Fibroblast of skin of left biceps (primary cell): ENCODE measurements around the gene WDR43.

Experiments
- DNase-seq, 2 experiments: peaks; one replicate each; pipeline ENCODE4 v3.0.0-alpha.2; 2013; ENCODE audit warnings: low read depth in 2 of 2

Gene WDR43, protein sequence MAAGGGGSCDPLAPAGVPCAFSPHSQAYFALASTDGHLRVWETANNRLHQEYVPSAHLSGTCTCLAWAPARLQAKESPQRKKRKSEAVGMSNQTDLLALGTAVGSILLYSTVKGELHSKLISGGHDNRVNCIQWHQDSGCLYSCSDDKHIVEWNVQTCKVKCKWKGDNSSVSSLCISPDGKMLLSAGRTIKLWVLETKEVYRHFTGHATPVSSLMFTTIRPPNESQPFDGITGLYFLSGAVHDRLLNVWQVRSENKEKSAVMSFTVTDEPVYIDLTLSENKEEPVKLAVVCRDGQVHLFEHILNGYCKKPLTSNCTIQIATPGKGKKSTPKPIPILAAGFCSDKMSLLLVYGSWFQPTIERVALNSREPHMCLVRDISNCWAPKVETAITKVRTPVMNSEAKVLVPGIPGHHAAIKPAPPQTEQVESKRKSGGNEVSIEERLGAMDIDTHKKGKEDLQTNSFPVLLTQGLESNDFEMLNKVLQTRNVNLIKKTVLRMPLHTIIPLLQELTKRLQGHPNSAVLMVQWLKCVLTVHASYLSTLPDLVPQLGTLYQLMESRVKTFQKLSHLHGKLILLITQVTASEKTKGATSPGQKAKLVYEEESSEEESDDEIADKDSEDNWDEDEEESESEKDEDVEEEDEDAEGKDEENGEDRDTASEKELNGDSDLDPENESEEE

DNA sequence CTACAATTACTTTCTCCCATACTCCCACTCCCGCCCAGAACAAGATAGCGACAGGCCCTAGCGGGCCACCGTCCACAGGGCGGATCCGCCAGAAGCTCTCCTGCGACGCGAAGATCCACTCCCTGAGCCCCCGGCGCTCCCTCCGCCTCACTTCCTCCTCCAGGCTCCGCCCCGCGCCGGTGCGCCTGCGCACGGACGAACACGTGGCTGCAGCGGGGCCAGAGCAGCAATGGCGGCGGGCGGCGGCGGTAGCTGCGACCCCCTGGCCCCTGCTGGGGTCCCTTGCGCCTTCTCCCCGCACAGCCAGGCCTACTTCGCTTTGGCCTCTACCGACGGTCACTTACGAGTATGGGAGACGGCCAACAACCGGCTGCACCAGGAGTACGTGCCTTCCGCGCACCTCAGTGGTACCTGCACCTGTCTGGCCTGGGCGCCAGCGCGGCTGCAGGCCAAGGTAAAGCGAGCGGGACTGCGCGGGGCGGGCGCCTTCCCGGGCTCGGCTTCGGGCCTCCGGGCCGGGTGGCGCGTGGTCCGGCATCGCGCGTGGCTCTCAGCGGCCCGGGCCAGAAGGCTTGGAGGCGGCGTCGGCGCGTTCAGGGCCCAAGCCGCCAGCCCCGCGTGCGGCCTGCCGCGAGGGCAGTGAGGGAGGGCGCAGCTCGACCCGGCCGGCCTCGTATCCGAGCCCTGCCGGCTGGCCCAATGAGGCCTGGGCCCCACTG, at the start of gene WDR43:
WDR43 (plus strand) TSS at position 198 of the 719 bp plus-strand sequence; CDS start at position 230, 32 bp downstream.
- DNase-seq = peak; percentile 97 to 98

DNA sequence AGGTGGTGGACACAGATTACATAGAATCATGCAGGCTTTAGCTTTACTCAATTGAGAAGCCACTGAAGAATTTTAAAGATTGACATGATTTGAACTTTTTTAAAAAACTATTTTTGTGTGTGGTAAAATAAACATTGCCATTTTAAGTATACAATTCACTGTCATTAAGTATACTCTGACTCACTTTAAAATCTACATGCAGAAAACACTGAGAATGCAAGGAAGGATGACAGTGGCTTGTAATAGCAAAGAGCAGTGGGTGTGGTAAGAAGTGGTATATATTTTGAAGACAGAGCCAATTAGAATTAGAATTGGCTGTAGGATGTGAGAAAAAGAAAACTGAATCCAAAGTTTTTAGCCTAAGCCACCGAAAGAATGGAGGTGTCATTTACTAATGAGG, 39.3 kb upstream of the WDR43 start:
- no peak for DNase-seq

DNA sequence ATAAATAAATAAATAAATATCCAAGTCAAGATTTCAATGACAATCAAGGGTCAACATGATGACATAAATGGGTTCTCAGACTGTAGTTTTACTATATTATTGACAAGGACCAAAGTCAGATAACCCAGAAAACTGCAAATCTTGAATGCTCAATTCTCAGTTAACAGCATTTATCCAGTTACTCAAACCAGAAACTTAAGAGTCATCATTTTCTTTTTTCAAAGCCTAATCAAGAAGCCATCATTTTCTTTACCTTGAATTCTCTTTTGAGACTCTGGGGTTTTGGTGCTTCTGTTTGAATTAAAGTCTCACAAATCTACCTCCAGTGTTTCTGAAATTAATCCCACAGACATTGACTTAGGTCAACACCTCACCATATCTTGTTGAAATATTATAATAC, 38.5 kb upstream of the WDR43 start:
- no peak for DNase-seq

DNA sequence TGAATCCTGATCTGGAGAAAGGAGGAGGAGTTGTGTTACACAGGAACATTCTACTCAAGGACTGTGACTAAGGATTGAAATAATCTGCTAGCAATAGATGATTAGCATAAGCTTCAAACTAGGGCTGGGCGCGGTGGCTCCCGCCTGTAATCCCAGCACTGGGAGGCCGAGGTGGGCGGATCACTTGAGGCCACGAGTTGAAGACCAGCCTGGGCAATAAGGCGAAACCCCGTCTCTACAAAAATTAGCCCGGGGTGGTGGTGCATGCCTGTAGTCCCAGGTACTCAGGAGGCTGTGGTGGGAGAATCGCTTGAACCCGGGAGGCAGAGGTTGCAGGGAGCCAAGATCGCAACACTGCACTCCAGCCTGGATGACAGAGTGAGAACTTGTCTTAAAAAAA, 25.9 kb upstream of the WDR43 start:
- DNase-seq = no peak

DNA sequence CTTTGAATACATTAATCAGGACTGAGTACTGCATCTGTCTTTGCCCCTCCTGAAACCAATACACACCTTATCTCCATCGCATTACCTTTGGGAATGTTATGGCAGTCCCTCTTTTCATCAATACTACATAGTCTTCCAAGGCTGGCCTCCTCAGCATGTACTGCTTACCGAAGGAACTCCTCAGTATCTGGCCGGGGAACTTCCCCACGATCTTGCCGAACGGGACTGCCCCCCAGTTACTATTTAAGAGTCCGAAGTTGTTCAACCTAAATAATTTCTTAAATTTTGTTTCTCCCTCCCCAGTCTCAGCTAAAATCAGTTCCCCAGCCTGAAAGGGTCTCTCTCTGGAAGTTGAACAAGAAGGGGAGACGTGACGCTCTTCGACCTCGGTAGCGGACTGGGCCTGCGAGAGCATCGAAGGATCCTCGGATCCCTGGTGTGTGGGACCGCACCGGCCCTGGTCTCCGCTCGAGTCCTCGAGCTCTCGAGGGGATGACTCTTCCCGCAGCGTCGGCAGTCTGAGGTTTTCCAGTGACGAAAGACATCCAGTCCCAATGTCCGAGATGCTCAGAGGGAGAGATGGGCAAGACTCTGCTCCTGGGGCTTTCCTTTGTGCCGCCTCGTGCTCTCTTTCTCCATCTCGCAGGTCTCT, 24.8 kb upstream of the WDR43 start:
- DNase-seq = peak in 1 of 2 experiments; percentile 1

DNA sequence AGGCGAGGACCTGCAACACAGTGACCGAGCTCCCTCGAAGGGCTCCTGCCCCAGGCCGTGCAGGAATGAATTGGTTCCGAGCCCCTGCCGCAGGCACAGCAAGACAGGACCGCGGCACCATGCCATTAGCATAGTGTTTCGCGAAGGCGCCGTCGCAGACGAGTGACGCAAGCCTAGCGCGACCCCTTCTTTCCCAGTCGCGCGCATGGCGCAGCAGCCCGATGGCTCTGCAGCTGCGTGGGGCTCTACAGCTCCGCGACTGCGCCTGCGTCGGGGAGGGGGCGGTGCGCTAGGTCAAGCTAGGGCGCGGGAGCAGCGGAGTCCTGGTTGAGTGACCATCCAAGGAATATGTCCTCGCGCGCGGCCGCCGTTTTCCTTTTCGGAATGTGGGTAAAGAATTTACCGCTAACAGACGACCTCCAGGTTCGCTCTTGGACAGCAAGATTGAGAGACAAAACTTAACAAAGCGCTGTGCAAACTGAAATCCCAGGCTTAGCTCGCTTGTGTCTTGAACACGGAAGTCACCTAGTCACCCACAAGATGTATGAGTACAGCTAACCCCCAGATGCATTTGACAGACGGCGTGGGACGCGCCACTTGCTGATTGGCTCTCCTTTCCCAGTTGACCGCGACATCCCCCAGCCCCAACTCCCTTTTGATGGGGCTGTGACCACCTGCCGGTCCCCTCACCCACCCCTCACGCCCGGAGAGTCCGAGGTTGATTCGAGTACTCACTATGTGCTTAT, 24.1 kb upstream of the WDR43 start, which contains the start of gene TRMT61B:
TRMT61B (minus strand) TSS at position 164 of the 746 bp plus-strand sequence; CDS start at position 132, 32 bp downstream.
- peak; percentile 76 to 86 for DNase-seq

DNA sequence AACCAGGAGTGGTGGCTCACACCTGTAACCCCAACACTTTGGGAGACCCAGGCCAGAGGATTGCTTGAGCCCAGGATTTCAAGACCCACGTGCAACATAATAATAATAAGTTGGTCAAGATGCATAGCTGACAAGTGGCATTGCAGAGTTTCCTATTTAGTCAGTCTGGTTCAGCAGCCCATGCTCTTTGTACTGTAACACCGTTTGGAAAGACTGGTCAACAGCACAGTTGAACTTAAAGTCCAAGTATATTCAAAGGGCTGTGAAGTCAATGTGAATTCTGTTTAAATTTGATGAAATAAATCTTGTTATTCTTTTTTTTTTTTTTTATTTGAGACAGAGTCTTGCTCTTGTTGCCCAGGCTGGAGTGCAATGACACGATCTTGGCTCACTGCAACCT, 22.8 kb upstream of the WDR43 start:
- DNase-seq = no peak

DNA sequence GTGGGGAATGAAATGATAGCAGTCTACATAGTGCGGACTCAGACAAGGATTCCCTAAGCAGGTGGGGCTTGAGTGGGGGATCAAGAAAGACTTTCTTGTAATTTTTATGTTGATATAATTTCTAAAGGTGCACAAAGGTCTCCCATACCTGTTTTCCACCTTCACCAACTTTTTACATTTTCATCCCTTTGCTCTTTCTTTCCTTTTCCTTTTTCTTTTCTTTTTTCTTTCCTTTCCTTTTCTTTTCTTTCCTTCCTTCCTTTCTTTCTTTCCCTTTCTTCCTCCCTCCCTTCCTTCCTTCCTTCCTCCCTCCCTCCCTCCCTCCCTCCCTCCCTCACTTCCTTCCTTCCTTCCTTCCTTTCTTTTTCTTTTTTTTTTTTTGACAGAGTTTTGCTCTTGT, 14.3 kb upstream of the WDR43 start:
- DNase-seq = no peak

DNA sequence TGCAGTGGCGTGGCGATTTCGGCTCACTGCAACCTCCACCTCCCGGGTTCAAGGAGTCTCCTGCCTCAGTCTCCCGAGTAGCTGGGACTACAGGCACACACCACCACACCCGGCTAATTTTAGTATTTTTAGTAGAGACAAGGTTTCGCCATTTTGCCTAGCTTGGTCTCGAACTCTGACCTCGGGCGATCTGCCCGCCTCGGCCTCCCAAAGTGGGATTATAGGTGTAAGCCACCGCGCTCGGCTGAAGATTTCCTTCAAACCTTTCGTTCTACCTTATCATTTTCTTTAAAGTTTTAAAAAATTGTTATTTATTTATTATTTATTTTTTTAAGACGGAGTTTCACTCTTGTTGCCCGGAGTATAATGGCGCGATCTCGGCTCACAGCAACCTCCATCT, 979 bp upstream of the WDR43 start:
- no peak for DNase-seq

DNA sequence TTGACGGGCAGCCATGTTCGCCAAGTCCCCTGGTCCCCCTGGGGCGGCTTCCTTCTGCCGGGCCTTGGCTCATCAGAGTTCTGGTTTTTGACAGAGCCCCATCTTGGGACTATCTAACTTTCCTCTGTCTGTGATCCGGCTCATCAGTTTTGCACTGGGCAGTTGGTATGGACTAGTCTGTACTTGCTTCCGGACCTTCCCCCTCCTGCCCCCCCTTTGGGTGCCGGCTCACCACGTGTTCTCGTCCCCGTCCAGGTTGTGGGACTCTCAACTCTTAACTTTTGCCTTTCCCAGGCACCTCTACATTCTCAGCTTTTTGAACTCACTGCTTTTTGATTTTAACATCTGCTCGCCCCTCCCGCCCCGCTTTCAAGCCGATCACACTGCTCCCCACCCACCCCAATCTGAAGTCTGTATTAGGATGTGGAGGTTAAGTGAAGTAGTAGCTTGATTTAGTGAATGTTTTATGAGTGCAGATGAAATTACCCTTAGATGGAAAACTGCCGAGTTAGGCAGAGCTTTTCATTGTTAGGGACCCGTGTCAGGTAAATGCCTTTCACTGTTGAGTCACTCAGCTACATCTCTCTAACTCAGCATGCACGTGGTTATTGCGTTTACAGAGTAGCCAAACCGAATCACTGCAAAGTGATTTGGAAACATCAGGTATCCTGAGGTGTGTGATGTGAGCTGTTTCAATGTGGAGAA, 874 bp downstream of the WDR43 start:
- no peak for DNase-seq

DNA sequence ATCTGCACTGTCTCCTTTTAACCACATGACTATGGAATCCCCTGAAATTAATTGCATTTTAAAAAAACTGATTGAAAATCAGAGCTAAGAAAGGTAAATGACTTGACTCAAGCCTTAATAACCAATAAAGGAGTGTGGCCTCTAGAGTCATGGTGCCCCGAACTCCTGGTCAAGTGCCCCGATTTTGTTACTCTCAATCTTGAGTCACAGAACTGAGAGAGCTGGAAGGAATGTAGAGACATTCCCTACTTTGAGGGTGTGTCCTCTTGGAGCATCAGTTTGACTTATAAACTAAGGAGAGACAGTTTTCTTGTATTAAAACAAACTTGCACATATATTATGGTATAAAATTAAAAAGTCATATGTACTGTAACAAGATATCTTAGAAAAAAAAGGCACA, 2.4 kb downstream of the WDR43 start:
- DNase-seq = no peak

DNA sequence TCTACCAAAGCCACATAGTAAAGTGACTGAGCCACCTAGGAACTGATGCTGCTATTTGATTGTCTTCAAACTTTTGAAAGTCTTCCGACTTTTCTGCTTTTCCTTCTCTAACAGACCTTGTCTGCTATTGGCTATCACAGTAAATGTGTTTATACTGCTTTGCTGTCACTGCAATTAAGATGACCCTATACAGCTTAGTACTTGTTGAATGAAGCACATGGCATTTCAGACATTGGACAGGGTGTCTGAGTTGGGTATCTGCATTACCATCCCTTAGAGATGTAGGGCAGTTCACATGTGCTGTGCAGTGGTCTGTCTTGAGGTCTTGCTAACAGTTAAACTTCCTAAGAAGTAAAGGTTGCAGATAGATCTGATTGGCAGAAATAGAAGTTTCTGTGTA, 3.6 kb downstream of the WDR43 start:
- DNase-seq = no peak

DNA sequence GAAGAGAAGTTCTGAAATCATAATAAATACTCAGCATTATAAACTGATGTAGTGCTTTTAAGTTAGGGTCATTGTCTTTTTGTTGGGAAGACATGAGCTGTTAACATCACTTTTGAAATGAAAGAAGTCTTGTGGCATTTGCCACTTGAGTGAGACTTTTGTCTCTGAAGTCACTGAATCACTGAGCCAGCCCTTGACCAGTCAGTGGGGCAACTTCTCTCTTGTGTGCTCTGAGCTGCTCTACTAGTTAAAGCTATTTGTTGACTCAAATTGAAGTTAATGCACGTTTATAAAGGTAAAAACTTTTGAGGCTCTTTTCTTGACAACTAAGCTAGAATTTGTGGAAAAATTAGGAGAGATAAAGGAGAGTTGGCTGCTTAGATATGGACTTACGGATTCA, 6.7 kb downstream of the WDR43 start:
- no peak for DNase-seq

DNA sequence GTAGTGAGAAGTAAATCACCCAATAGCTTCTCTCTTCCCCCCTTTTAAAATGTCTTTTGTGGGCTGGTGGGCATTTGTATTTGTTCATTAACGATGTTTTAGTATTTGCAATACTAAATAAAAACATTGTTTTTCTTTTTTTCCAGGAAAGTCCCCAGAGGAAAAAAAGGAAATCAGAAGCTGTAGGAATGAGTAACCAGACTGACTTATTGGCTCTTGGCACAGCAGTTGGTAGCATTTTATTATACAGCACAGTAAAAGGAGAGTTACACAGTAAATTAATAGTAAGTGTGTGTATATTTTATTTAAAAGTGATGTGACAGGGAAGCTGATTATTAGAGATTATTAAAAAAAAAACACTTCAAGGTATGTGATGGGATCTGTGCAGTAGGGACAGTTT, 7.4 kb downstream of the WDR43 start:
- DNase-seq = no peak

DNA sequence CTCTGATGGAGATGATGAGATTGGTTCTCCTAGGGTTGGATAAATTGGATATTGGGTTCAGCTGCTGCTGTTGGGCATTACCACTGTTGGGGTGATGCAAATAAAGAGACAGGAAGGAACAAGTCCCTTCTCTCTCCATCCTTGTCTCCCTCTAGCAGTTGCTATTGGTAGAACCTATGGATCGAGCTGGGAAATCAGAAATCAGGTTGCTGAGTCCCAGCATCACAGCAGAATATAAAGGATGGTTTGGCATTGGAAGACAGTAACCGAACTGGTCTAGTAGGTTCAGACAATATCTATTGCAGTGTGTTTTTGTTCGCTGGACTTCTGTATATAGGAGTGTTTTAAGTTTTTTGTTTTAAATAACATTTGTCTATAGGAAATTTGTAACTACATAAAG, 8.1 kb downstream of the WDR43 start:
- DNase-seq = no peak

DNA sequence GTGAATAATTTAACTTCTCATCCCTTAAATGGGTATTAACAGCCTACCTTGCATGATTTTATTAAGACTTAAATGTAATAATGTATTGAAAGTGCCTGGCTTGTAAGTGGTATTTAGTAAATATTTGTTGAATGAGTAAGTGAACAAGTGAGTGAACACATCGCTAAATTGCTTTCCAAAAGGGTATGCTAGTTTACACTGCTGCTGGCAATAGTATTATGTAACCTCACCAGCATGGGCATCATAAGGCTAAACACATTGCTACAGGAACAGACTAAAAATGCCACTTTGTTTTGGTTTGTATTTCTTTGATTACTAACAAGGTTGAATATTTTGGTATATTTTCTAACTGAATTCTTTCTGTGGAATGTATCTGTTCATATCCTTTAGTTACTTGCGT, 9.8 kb downstream of the WDR43 start:
- DNase-seq = no peak

DNA sequence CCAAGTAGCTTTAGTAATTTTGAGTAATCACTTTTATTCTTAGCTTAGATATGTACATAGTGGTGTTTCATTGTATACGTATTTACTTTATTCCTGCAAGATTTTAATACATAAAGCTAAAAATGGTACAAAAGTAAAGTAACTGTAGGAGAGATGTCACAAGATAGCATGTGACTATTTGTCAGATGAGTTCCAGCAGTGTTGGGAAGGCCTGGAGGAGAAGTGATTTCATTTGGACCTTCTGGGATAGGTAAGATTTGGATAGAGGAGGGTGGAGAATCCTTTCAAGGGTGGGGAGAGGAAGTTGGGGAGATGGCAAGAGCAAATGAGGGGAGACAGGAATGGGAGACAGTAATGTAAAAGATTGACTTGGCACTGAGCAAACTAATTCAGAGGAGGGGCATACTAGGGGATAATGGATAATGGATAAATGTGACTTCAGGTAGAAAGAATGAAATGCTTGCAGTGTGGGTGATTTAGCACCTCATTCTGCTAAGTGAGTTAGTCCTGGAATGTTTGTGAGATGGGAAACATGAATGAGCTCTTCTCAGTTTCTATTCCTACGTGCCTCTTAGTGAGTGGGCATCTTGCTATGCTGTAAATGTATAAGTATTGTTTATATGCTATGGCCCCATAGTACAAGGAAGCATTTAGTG, 10.5 kb downstream of the WDR43 start:
- no peak for DNase-seq

DNA sequence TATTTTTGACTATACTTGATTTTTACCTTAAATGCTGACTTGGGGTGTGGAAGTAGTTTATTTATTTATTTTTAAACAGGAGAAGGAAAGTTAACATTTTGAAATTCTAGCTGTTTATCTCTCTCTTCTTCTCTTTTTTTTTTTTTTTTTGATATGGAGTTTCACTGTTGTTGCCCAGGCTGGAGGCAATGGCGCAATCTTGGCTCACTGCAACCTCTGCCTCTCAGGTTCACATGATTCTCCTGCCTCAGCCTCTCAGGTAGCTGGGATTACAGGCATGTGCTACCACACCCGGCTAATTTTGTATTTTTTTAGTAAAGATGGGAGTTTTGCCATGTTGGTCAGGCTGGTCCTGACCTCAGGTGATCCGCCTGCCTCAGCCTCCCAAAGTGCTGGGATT, 11.1 kb downstream of the WDR43 start:
- no peak for DNase-seq

DNA sequence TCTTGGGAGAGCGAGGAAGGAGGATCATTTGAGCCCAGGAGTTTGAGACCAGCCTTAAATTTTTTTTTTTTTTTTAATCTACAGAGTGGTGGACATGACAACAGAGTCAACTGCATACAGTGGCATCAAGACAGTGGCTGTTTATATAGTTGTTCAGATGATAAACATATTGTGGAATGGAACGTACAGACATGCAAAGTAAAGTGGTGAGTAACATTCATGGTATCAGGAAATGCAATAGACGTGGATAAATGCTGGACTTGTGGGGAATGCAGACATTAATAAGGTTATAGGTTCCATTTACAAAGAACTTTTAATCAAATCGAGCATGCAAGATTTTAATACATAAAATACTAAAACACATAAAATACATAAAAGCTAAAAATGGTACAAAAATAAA, 11.9 kb downstream of the WDR43 start:
- DNase-seq = no peak

DNA sequence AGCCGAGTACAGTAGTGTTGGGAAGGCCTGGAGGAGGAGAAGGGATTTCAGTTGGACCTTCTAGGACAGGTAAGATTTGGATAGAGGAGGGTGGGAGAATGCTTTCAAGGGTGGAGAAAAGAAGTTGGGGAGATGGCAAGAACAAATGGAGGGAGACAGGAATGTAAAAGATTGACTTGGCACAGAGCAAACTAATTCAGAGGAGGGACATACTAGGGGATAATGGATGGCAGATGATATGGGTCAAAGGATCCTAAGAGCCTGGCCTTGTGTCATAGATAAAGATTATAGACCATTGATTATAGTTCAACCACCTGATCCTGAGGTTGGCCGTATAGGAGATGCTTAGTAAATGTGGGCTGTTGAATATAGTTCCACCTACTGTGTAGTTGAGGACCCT, 12.4 kb downstream of the WDR43 start:
- DNase-seq = no peak
